Inflammatory macrophage treated with lipopolysaccharide for 4 hours (primary cell): Measurements from ENCODE around the gene KPNA4.
"Not testable (repeated sequence)": the region's sequence is repeated elsewhere in the genome, so short reads cannot be mapped to it uniquely, and the experiment has no call there.

Source experiments
- DNase-seq: peaks from one replicate; pipeline ENCODE4 v3.0.0-alpha.2; 2020

KPNA4 gene

GRCh38 chr3:160482796-160483195 lies 82.6 kb downstream of the KPNA4 start:
- DNase-seq = no peak

GRCh38 chr3:160481856-160482255 lies 83.5 kb downstream of the KPNA4 start:
- no peak for DNase-seq

- DNase-seq = no peak
Observed at GRCh38 chr3:160480931-160481330, 84.4 kb downstream of the KPNA4 start.

GRCh38 chr3:160479376-160479775 lies 86.0 kb downstream of the KPNA4 start:
- DNase-seq = no peak

- DNase-seq = peak; percentile 11
Observed at GRCh38 chr3:160478338-160478737, 87.0 kb downstream of the KPNA4 start.

GRCh38 chr3:160477750-160478149 lies 87.6 kb downstream of the KPNA4 start:
- DNase-seq = no peak

GRCh38 chr3:160475884-160476283 lies 89.5 kb downstream of the KPNA4 start:
- no peak for DNase-seq

GRCh38 chr3:160475153-160475552 lies 90.2 kb downstream of the KPNA4 start:
- no peak for DNase-seq

GRCh38 chr3:160474416-160474838 lies 90.9 kb downstream of the KPNA4 start:
- DNase-seq = no peak

GRCh38 chr3:160473978-160474377 lies 91.4 kb downstream of the KPNA4 start:
- DNase-seq = no peak

- DNase-seq = no peak
Observed at GRCh38 chr3:160473221-160473620, 92.2 kb downstream of the KPNA4 start.

GRCh38 chr3:160472344-160472743 lies 93.0 kb downstream of the KPNA4 start:
- no peak for DNase-seq

- DNase-seq = no peak
Observed at GRCh38 chr3:160471892-160472291, 93.5 kb downstream of the KPNA4 start.

- DNase-seq = no peak
Observed at GRCh38 chr3:160470181-160470580, 95.2 kb downstream of the KPNA4 start.

- DNase-seq = no peak
Observed at GRCh38 chr3:160464971-160465370, 100.4 kb downstream of the KPNA4 start.

GRCh38 chr3:160464321-160464720 lies 101.0 kb downstream of the KPNA4 start:
- no peak for DNase-seq

- no peak for DNase-seq
Observed at GRCh38 chr3:160460033-160460432, 105.3 kb downstream of the KPNA4 start.

GRCh38 chr3:160459450-160459970 lies 105.9 kb downstream of the KPNA4 start:
- DNase-seq = no peak

GRCh38 chr3:160458151-160458550 lies 107.2 kb downstream of the KPNA4 start:
- DNase-seq = no peak

- DNase-seq = no peak
Observed at GRCh38 chr3:160455846-160456245, 109.5 kb downstream of the KPNA4 start.

GRCh38 chr3:160454995-160455394 lies 110.4 kb downstream of the KPNA4 start:
- no peak for DNase-seq

GRCh38 chr3:160452251-160452650 lies 113.1 kb downstream of the KPNA4 start:
- not testable (repeated sequence) for DNase-seq

GRCh38 chr3:160451602-160452001 lies 113.8 kb downstream of the KPNA4 start:
- DNase-seq = no peak

GRCh38 chr3:160450846-160451245 lies 114.5 kb downstream of the KPNA4 start:
- no peak for DNase-seq
